DND-41 (cell line): ENCODE results near the gene RALGAPA2.

ENCODE experiments used
- ATAC-seq: fragments of 200-7000 bp; cut with Tn5 transposase; 3 replicates; pipeline ENCODE4 v1.9.1; 2021; ENCODE audit warnings: low read depth; ENCODE audit not compliant: insufficient read depth
- DNase-seq: peaks from one replicate; pipeline ENCODE4 v3.0.0-alpha.2; 2020
- H2AFZ ChIP-seq: 2 replicates; pipeline ENCODE4 v1.6.0; 2012; ENCODE audit warnings: low read depth, low read length
- H3K27ac ChIP-seq: 2 replicates; pipeline ENCODE4 v1.5.1; 2012; ENCODE audit warnings: low read length, inconsistent platforms
- H3K27me3 ChIP-seq: fragments of 200-600 bp; sonication (generic); 2 replicates; pipeline ENCODE4 v1.6.0; 2012; ENCODE audit warnings: low read length, mild to moderate bottlenecking, inconsistent platforms; ENCODE audit not compliant: insufficient read depth, poor library complexity
- H3K36me3 ChIP-seq: 2 replicates; pipeline ENCODE4 v1.5.1; 2012; ENCODE audit warnings: low read length, inconsistent platforms; ENCODE audit not compliant: insufficient read depth
- H3K4me1 ChIP-seq: 2 replicates; pipeline ENCODE4 v1.5.1; 2012; ENCODE audit warnings: mild to moderate bottlenecking, low read length; ENCODE audit not compliant: insufficient read depth
- H3K4me2 ChIP-seq: 2 replicates; pipeline ENCODE4 v1.6.0; 2012; ENCODE audit warnings: mild to moderate bottlenecking, moderate library complexity, low read length, inconsistent platforms; ENCODE audit not compliant: insufficient read depth
- H3K4me3 ChIP-seq, 2 experiments: fragments of 200-600 bp in 1 of 2; shearing (Covaris generic) in 1 of 2; 2 replicates each; pipeline ENCODE4 v1.5.1; 2012 to 2016; ENCODE audit warnings: inconsistent platforms in 2 of 2, low read length in 2 of 2, mild to moderate bottlenecking in 2 of 2, low read depth in 1 of 2, moderate library complexity in 1 of 2
- H3K79me2 ChIP-seq: 2 replicates; pipeline ENCODE4 v1.6.0; 2012; ENCODE audit warnings: low read length, inconsistent platforms; ENCODE audit not compliant: insufficient read depth
- H3K9ac ChIP-seq: 2 replicates; pipeline ENCODE4 v1.6.0; 2012; ENCODE audit warnings: low read depth, mild to moderate bottlenecking, inconsistent platforms, low read length, moderate library complexity
- H3K9me3 ChIP-seq: 2 replicates; pipeline ENCODE4 v1.5.1; 2012; ENCODE audit warnings: low read length, moderate library complexity, mild to moderate bottlenecking, inconsistent platforms; ENCODE audit not compliant: insufficient read depth, severe bottlenecking
- H4K20me1 ChIP-seq: 2 replicates; pipeline ENCODE4 v1.6.0; 2012; ENCODE audit warnings: low read length; ENCODE audit not compliant: insufficient read depth
- CTCF ChIP-seq: IDR thresholded peaks from 2 replicates; pipeline ENCODE4 v1.5.1; 2012; ENCODE audit warnings: borderline replicate concordance, low read length, moderate library complexity, mild to moderate bottlenecking; ENCODE audit not compliant: poor library complexity, severe bottlenecking; ENCODE audit errors: extremely low read depth
- EZH2 ChIP-seq: IDR thresholded peaks from 3 replicates; pipeline ENCODE4 v1.6.1; 2012; ENCODE audit warnings: borderline replicate concordance, low read depth, mild to moderate bottlenecking, moderate library complexity, low read length, inconsistent platforms; ENCODE audit not compliant: severe bottlenecking

Gene RALGAPA2

GRCh38 chr20:20561172-20561571, 151.3 kb downstream of the RALGAPA2 start:
- Histone ChIP-seq H3K4me2 (no peak overlapping the region), H2AFZ (no peak overlapping the region), H4K20me1 (no peaks in the 10 kb centered on the region), H3K9ac (no peak overlapping the region), H3K27me3 (no peaks in the 10 kb centered on the region), H3K4me3 (no peak overlapping the region), H3K36me3 (peaks cover 9% of the 10 kb centered on the region), H3K27ac (no peak overlapping the region), H3K79me2 (no peaks in the 10 kb centered on the region), H3K4me1 (no peaks in the 10 kb centered on the region), H3K9me3 (no peaks in the 10 kb centered on the region)
- DNase-seq, result no peak
- TF ChIP-seq EZH2 (no peak), CTCF (no peak)
- ATAC-seq, result no peak

DNA sequence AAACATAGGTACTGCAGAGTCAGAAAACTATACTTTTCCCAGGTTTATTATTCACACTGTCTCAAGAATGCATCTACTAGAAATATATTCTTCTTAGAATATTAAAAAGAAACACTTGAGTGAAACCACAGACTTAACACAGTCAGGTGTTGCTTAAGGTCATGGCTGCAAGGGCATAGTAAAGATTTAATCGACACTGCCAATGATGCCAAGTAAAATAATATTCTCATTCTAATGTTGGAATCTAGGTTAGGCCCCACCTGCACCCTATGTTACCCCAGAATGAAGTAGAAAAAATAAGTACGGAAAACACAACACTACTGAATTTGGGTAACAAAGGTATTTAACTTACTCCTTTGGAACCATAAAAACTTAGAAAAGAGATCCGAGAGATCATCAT, 155.0 kb downstream of the RALGAPA2 start:
- TF ChIP-seq EZH2, result no peak
- no peak for TF ChIP-seq CTCF

GRCh38 chr20:20555838-20556237, 156.6 kb downstream of the RALGAPA2 start:
- no peak overlapping the region for H3K4me3 ChIP-seq
- H3K9me3 ChIP-seq, result peaks cover 4% of the 10 kb centered on the region
- H3K27ac ChIP-seq, result no peak overlapping the region
- TF ChIP-seq CTCF (no peak), EZH2 (no peak)
- peaks cover 12% of the 10 kb centered on the region for H3K36me3 ChIP-seq
- H3K9ac ChIP-seq, result no peak overlapping the region
- H2AFZ ChIP-seq, result no peak overlapping the region
- H3K79me2 ChIP-seq, result no peaks in the 10 kb centered on the region
- no peak overlapping the region for H3K4me2 ChIP-seq
- DNase-seq (no peak), ATAC-seq (no peak)
- no peaks in the 10 kb centered on the region for H3K27me3 ChIP-seq
- no peaks in the 10 kb centered on the region for H4K20me1 ChIP-seq
- H3K4me1 ChIP-seq, result no peaks in the 10 kb centered on the region

More for the DNA sequence above, 155.0 kb downstream of the RALGAPA2 start:
- ATAC-seq (no peak), DNase-seq (no peak)
- Histone ChIP-seq H3K27ac (no peak overlapping the region), H3K9me3 (peaks cover 4% of the 10 kb centered on the region), H3K4me3 (no peak overlapping the region), H3K9ac (no peak overlapping the region), H2AFZ (no peak overlapping the region), H3K4me1 (no peaks in the 10 kb centered on the region), H3K27me3 (no peaks in the 10 kb centered on the region), H4K20me1 (no peaks in the 10 kb centered on the region), H3K79me2 (no peaks in the 10 kb centered on the region), H3K36me3 (peaks cover 12% of the 10 kb centered on the region), H3K4me2 (no peak overlapping the region)

GRCh38 chr20:20554951-20555350, 157.5 kb downstream of the RALGAPA2 start:
- TF ChIP-seq EZH2 (no peak), CTCF (no peak)

More at GRCh38 chr20:20554951-20555350, 157.5 kb downstream of the RALGAPA2 start:
- H3K27ac ChIP-seq, result no peak overlapping the region
- no peak overlapping the region for H2AFZ ChIP-seq
- DNase-seq, result no peak
- H3K9ac ChIP-seq, result no peak overlapping the region
- no peak overlapping the region for H3K4me2 ChIP-seq
- H4K20me1 ChIP-seq, result no peaks in the 10 kb centered on the region
- H3K36me3 ChIP-seq, result peaks cover 12% of the 10 kb centered on the region
- no peaks in the 10 kb centered on the region for H3K79me2 ChIP-seq
- no peaks in the 10 kb centered on the region for H3K4me1 ChIP-seq
- H3K4me3 ChIP-seq, result no peak overlapping the region
- ATAC-seq, result no peak
- peaks cover 4% of the 10 kb centered on the region for H3K9me3 ChIP-seq
- no peaks in the 10 kb centered on the region for H3K27me3 ChIP-seq
